ENCODE data around the gene GMDS. TPM values are rescaled to one million over a fixed set of nuclear protein-coding genes. Genes with fewer than 3 reads are reported as not detected.

Gene GMDS
- total and polyA plus RNA-seq, 4 donors = 7.3 to 28.3 (median 16.1) TPM

GRCh38 chr6:1716396-1716795 is 529.0 kb downstream of the GMDS start:
- WGBS, 2 donors = 82 to 90% methylated on average over 5 of the region's 5 CpGs

GRCh38 chr6:1715336-1715735 is 530.1 kb downstream of the GMDS start:
- Histone ChIP-seq H3K9ac (ENCODE audit: insufficient read depth in 1 of 2, low read length in 2 of 2) (no peak overlapping the region), H3K36me3 (ENCODE audit: control insufficient read depth in 4 of 4, insufficient read depth in 4 of 4, low read length in 4 of 4) (no peaks in the 10 kb centered on the region), H3K27ac (ENCODE audit: low read depth in 1 of 2, low read length in 1 of 2) (no peak overlapping the region), H3K9me3 (ENCODE audit: control insufficient read depth in 4 of 4, insufficient read depth in 3 of 4, low read length in 3 of 4) (no peaks in the 10 kb centered on the region), H3K27me3 (ENCODE audit: control insufficient read depth in 3 of 3, insufficient read depth in 3 of 3, low read length in 2 of 3) (no peaks in the 10 kb centered on the region), H3K4me1 (ENCODE audit: control insufficient read depth in 5 of 5, insufficient read depth in 5 of 5, low read length in 5 of 5) (peaks cover 0 to 3% (median 0%) of the 10 kb centered on the region in 5 donors), H3K4me3 (no peak overlapping the region)
- WGBS, 2 donors = 90 to 92% methylated on average over 4 of the region's 4 CpGs
- TF ChIP-seq CTCF (IDR thresholded peaks at IDR 0.05; ENCODE audit: control extremely low read depth, extremely low read depth) = no peak
- no peak for ATAC-seq (ENCODE audit: insufficient read depth, low FRiP score)
- DNase-seq = no peak

More at GRCh38 chr6:1716396-1716795, 529.0 kb downstream of the GMDS start:
- H3K9ac ChIP-seq (ENCODE audit: insufficient read depth in 1 of 2, low read length in 2 of 2) = no peak overlapping the region
- no peak overlapping the region for H3K4me3 ChIP-seq
- no peaks in the 10 kb centered on the region for H3K27me3 ChIP-seq (ENCODE audit: control insufficient read depth in 3 of 3, insufficient read depth in 3 of 3, low read length in 2 of 3)
- no peak for DNase-seq
- H3K9me3 ChIP-seq (ENCODE audit: control insufficient read depth in 4 of 4, insufficient read depth in 3 of 4, low read length in 3 of 4) = no peaks in the 10 kb centered on the region
- no peak overlapping the region for H3K27ac ChIP-seq (ENCODE audit: low read depth in 1 of 2, low read length in 1 of 2)
- H3K4me1 ChIP-seq (ENCODE audit: control insufficient read depth in 5 of 5, insufficient read depth in 5 of 5, low read length in 5 of 5) = peaks cover 0 to 6% (median 0%) of the 10 kb centered on the region in 5 donors
- no peak for ATAC-seq (ENCODE audit: insufficient read depth, low FRiP score)
- no peaks in the 10 kb centered on the region for H3K36me3 ChIP-seq (ENCODE audit: control insufficient read depth in 4 of 4, insufficient read depth in 4 of 4, low read length in 4 of 4)
- TF ChIP-seq CTCF (IDR thresholded peaks at IDR 0.05; ENCODE audit: control extremely low read depth, extremely low read depth) = no peak

- Histone ChIP-seq H3K9ac (ENCODE audit: insufficient read depth in 1 of 2, low read length in 2 of 2) (no peak overlapping the region), H3K27me3 (ENCODE audit: control insufficient read depth in 3 of 3, insufficient read depth in 3 of 3, low read length in 2 of 3) (no peaks in the 10 kb centered on the region), H3K4me1 (ENCODE audit: control insufficient read depth in 5 of 5, insufficient read depth in 5 of 5, low read length in 5 of 5) (peaks cover 0 to 3% (median 0%) of the 10 kb centered on the region in 5 donors), H3K9me3 (ENCODE audit: control insufficient read depth in 4 of 4, insufficient read depth in 3 of 4, low read length in 3 of 4) (no peaks in the 10 kb centered on the region), H3K36me3 (ENCODE audit: control insufficient read depth in 4 of 4, insufficient read depth in 4 of 4, low read length in 4 of 4) (no peaks in the 10 kb centered on the region), H3K27ac (ENCODE audit: low read depth in 1 of 2, low read length in 1 of 2) (no peak overlapping the region), H3K4me3 (no peak overlapping the region)
- DNase-seq = no peak
- no peak for ATAC-seq (ENCODE audit: insufficient read depth, low FRiP score)
- WGBS, 2 donors = 93 to 97% methylated on average over 5 of the region's 5 CpGs
- no peak for TF ChIP-seq CTCF (IDR thresholded peaks at IDR 0.05; ENCODE audit: control extremely low read depth, extremely low read depth)
Measured at GRCh38 chr6:1714654-1715053, 530.8 kb downstream of the GMDS start.

DNA sequence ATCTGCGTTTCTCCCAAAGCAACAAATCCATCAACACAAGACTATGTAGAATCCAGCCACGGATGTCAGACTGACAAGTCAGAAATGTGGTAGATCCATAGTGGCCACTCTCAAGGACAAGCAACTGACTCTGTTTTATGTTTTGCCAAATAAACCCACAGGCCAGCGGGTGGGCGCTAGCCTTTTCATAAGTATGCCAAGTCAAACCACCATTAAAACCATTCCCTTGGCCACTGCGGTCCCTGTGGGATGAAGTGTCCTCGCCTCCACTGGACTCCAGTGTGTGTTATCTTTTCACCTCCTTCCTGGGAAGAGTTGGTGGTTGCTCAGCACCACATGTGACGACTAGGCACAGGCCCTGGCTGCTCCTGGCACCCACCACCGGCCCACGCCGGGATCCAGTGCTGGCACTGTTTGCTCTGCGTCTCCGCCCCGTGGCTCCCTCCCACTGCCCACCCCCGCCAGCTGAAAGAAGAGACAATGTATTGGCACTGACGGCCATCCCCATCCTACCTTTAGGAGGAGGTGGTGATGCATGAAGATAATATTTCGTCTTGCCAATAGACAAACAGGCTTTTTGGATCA is 532.3 kb downstream of the GMDS start:
- Histone ChIP-seq H3K9ac (ENCODE audit: insufficient read depth in 1 of 2, low read length in 2 of 2) (no peak overlapping the region), H3K4me1 (ENCODE audit: control insufficient read depth in 5 of 5, insufficient read depth in 5 of 5, low read length in 5 of 5) (peaks cover 0 to 3% (median 0%) of the 10 kb centered on the region in 5 donors), H3K9me3 (ENCODE audit: control insufficient read depth in 4 of 4, insufficient read depth in 3 of 4, low read length in 3 of 4) (no peaks in the 10 kb centered on the region), H3K36me3 (ENCODE audit: control insufficient read depth in 4 of 4, insufficient read depth in 4 of 4, low read length in 4 of 4) (no peaks in the 10 kb centered on the region), H3K4me3 (no peak overlapping the region), H3K27me3 (ENCODE audit: control insufficient read depth in 3 of 3, insufficient read depth in 3 of 3, low read length in 2 of 3) (no peaks in the 10 kb centered on the region), H3K27ac (ENCODE audit: low read depth in 1 of 2, low read length in 1 of 2) (no peak overlapping the region)
- ATAC-seq (ENCODE audit: insufficient read depth, low FRiP score) (no peak), DNase-seq (no peak)
- no peak for TF ChIP-seq CTCF (IDR thresholded peaks at IDR 0.05; ENCODE audit: control extremely low read depth, extremely low read depth)
- WGBS, 2 donors = 94% methylated on average over 16 of the region's 16 CpGs

Data from lung (tissue), 12 donors.